ENCODE results near the gene PLA2G4F. TPM values are rescaled to one million over a fixed set of nuclear protein-coding genes. Genes with fewer than 3 reads are reported as not detected.
"Not testable (repeated sequence)": the region's sequence is repeated elsewhere in the genome, so short reads cannot be mapped to it uniquely, and the experiment has no call there.

PLA2G4F gene
- total RNA-seq, 1 donor from 2014 or later: 0.25 TPM

DNA sequence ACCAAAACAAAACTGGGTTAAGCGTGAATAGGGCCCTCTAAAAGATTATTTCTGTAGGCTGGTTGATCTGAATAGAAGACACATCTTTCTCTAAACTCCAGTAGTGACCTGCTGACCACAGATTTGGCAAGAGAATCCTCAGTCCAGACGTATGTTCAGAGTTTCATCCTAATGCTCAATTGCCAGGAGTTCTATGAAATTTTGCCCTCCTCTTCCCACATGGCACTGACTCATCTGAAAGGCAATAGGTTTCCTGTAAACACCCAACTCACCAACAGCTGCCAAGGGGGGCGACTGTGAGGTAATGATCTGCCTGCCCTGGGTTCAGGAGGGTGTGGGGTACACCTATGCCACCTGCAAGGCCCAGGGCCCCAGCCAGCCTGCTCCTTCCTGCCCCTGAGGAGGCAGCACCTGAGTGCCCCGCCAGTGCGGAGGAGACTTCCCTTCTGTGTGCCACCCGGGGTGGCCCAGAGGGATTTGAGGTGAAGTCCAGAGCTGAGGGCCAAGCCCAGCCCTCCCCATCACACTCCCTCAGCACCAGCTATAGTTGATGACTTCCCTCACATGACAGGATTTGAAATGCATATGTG is 53.7 kb downstream of the PLA2G4F start:
- no peak for DNase-seq (ENCODE audit: low spot score)
- no peak for ATAC-seq

GRCh38 chr15:42101861-42102260 is 54.6 kb downstream of the PLA2G4F start:
- no peak for DNase-seq (ENCODE audit: low spot score)
- no peak for ATAC-seq

DNA sequence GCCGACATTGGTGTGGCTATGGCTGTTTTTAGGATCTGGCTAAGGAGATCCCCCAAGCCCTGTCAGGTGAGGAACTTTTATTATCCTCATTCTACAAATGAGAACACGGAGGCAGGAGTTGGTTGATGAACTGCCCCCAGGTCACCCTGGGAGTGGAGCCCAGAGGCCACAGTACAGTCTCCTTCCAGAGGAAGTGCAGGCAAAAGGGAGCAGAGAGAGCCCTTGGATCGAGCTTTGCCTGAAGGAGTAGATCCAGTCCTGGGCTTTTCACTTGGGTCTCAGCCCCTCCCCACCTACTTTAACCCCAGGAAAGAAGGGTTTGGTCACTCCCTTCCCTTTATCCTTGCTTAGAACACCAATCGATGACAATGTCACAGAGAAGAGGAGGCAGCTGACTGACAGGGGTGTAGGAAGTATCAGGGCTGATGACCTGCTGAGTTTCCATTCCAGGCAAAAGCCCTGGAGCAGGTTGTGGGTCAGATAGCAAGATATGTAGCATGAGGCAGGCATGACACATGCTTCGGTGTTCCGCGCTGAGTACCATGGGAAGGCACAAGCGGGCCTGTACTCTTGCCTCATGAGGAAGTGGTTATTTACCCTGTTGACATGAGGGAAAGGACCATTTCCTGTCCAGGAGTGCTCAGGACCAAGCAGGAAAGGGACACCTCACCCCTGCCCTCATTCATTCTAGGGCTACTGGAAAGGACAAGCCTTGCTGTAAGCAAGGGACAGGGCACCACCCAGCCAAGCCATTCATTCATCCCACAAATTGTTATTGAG is 56.2 kb downstream of the PLA2G4F start:
- ATAC-seq: peak; percentile 19
- no peak for DNase-seq (ENCODE audit: low spot score)

- DNase-seq (ENCODE audit: low spot score) (no peak), ATAC-seq (no peak)
These were observed 59.4 kb downstream of the PLA2G4F start for GRCh38 chr15:42097018-42097417.

DNA sequence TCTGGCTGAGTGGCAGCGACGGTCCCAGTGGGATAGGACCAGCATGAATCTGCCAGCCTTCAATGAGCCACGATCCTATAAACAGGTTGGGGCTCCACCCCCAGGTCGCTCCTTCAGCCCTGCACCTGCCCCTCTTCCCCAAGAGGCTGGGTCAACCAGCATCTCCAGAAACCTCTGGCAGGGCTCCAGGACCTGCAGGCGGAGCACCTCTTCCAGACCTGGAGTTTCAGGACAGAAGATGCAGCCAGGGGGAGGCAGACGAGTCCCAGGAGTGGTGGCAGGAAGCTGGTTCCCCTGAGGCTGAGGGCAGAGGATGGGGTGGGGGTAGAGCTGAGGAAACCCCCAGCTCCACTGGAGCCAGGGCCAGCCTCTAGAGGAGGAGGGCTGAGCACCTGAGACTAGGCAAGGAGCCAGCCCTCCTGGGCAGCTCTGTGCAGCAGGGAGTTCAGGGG is 61.9 kb downstream of the PLA2G4F start, which contains the start of gene PLA2G4D:
TSS of gene PLA2G4D (minus strand) at position 51 of the 452 bp plus-strand sequence. CDS start 103 bp downstream, outside the sequence.
- DNase-seq (ENCODE audit: low spot score) (no peak), ATAC-seq (no peak)

GRCh38 chr15:42093966-42094365 is 62.5 kb downstream of the PLA2G4F start:
- no peak for ATAC-seq
- no peak for DNase-seq (ENCODE audit: low spot score)

GRCh38 chr15:42092398-42093318 is 63.8 kb downstream of the PLA2G4F start:
- peak; percentile 65 for ATAC-seq
- DNase-seq (ENCODE audit: low spot score): no peak

DNA sequence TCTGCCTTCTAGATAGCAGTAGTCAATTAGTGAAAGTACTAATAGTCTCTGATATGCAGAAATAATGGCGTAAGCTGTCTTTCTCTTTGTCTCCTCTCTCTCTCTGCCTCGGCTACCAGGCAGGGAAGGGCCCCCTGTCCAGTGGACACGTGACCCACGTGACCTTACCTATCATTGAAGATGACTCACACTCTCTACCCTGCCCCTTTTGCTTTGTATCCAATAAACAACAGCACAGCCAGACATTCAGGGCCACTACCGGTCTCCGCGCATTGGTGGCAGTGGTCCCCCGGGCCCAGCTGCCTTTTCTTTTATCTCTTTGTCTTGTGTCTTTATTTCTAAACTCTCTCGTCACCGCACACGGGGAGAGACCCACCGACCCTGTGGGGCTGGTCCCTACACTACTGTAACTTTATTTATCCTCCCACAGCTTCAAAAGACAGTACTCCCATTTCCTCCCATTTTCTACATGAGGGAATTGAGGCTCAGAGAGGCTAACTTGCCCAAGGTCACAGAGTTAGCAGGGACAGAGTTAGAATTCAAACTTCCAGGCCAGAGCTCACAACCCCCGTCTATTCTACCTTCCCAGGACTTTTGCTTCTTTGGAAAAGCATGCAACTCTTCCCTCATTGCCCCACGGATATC is 64.6 kb downstream of the PLA2G4F start:
- ATAC-seq; DNase-seq (ENCODE audit: low spot score): not testable (repeated sequence)

DNA sequence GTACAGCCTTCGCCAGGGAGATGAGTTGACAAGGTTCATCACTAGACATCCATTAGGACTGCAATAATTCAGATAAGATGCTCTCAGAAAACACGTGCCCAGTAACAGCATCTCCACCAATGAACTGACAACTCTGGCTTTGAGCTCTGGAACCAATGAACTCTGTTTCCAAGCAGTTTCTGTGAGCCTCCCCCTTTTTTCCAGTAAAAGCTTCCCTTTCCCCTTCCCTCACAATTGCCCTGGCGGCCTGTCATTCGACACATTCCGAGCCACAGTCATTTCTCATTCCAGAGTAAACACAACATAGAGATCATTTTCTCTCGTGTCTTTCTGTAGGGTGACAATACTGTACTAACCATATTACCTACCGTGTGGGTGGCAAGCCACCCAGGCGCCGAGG is 65.7 kb downstream of the PLA2G4F start:
- ATAC-seq: no peak

GRCh38 chr15:42090370-42090769 is 66.1 kb downstream of the PLA2G4F start:
- DNase-seq (ENCODE audit: low spot score): no peak
- no peak for ATAC-seq

More for the DNA sequence above, 65.7 kb downstream of the PLA2G4F start:
- no peak for DNase-seq (ENCODE audit: low spot score)

DNA sequence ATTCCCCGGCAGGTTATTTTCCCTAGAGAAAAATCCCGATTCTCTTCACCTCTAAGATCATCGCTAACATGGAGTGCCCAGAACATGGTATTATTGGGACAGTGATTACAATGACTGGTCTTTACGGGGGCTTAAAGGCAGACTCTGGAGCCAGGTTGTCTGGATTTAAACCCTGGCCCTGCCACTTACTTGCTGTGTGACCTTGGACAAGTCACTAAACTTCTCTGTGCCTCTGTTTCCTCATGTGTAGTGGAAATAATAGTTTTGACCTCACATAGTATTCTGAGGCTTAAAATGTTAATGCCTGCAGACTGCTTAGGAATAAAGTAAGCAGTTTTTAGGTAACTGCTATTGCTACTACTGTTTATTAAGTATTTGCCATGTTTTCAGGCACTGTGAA is 66.5 kb downstream of the PLA2G4F start:
- ATAC-seq: no peak
- no peak for DNase-seq (ENCODE audit: low spot score)

Other genes starting within 250 kb of the PLA2G4F start
- 5.3 TPM for gene EHD4, start 184.1 kb downstream of the PLA2G4F start, total RNA-seq
- not detected for gene PLA2G4E, start 135.6 kb downstream of the PLA2G4F start, total RNA-seq
- not detected for gene PLA2G4D, start 62.1 kb downstream of the PLA2G4F start, total RNA-seq
- 21.4 TPM for gene VPS39, start 51.7 kb upstream of the PLA2G4F start, total RNA-seq
- 33.8 TPM for gene GANC, start 116.6 kb upstream of the PLA2G4F start, total RNA-seq
- gene TMEM87A, start 116.8 kb upstream of the PLA2G4F start, total RNA-seq: 12.7 TPM
- 26.4 TPM for gene CAPN3, start 202.9 kb upstream of the PLA2G4F start, total RNA-seq

All from left lobe of liver (tissue), 2 donors.